Upper lobe of right lung (tissue), 1 donor: Measurements from ENCODE around the gene AGPAT3. TPM values are rescaled to one million over a fixed set of nuclear protein-coding genes. Genes with fewer than 3 reads are reported as not detected.

Experiments
- ATAC-seq: fragments of 200-7000 bp; cut with Tn5 transposase; one replicate; pipeline ENCODE4 v1.9.1; 2020; ENCODE audit warnings: mild to moderate bottlenecking, moderate library complexity
- DNase-seq: peaks from one replicate; pipeline ENCODE4 v3.0.0-alpha.2; 2020
- H3K27ac ChIP-seq: fragments of 200-600 bp; one replicate; pipeline ENCODE4 v1.8.0; 2022
- H3K27me3 ChIP-seq: fragments of 200-600 bp; one replicate; pipeline ENCODE4 v1.8.0; 2022; ENCODE audit warnings: mild to moderate bottlenecking
- H3K36me3 ChIP-seq: fragments of 200-600 bp; one replicate; pipeline ENCODE4 v1.8.0; 2022
- H3K4me1 ChIP-seq: fragments of 200-600 bp; one replicate; pipeline ENCODE4 v1.8.0; 2022
- H3K4me3 ChIP-seq: fragments of 200-600 bp; one replicate; pipeline ENCODE4 v1.8.0; 2022; ENCODE audit warnings: mild to moderate bottlenecking
- H3K9me3 ChIP-seq: fragments of 200-600 bp; one replicate; pipeline ENCODE4 v1.8.0; 2022
- CTCF ChIP-seq: fragments of 200-600 bp; IDR thresholded peaks from one replicate; pipeline ENCODE4 v1.8.0; 2022; ENCODE audit warnings: antibody characterized with exemption
- intact Hi-C: fragments of 100-400 bp; cut with DNase I; formaldehyde crosslinking; loops from one replicate; pipeline ENCODE4 v1.11.0; 2022
- total RNA-seq: library from RNA; stranded (reverse); fragmentation: NEBNext Ultra II Directional; extraction: Animal tissue kit (Norgen Biotek cat#: 25700); gene quantifications from one replicate; pipeline ENCODE4 v1.2.1, GENCODE V29; 2021
- donor health status: DM: no; HTN: yes; CAD: no; lungs with severe emphysema.

The AGPAT3 gene
- total RNA-seq, 1 donor from 2014 or later: 86.0 TPM

GRCh38 chr21:43872531-43873197 lies 7.6 kb downstream of the AGPAT3 start:
- peak; percentile 77 for ATAC-seq
- intact Hi-C loops: no loop called here
- H3K9me3 ChIP-seq: no peaks in the 10 kb centered on the region
- DNase-seq: no peak
- peaks cover 4% of the 10 kb centered on the region for H3K36me3 ChIP-seq
- peaks cover under 1% of the 10 kb centered on the region for H3K4me1 ChIP-seq
- no peaks in the 10 kb centered on the region for H3K27me3 ChIP-seq
- TF ChIP-seq CTCF: no peak
- no peak overlapping the region for H3K27ac ChIP-seq
- H3K4me3 ChIP-seq: no peak overlapping the region

GRCh38 chr21:43873673-43874072 lies 8.7 kb downstream of the AGPAT3 start:
- intact Hi-C loops: no loop called here

GRCh38 chr21:43874085-43874805 lies 9.2 kb downstream of the AGPAT3 start:
- ATAC-seq (no peak), DNase-seq (peak; percentile 53)
- no peak overlapping the region for H3K4me3 ChIP-seq
- no peaks in the 10 kb centered on the region for H3K9me3 ChIP-seq
- peaks cover 9% of the 10 kb centered on the region for H3K36me3 ChIP-seq
- no peak for TF ChIP-seq CTCF
- H3K27ac ChIP-seq: no peak overlapping the region
- intact Hi-C loops: no loop called here
- H3K27me3 ChIP-seq: no peaks in the 10 kb centered on the region
- H3K4me1 ChIP-seq: no peaks in the 10 kb centered on the region

More at GRCh38 chr21:43873673-43874072, 8.7 kb downstream of the AGPAT3 start:
- no peak for DNase-seq
- Histone ChIP-seq H3K9me3 (no peaks in the 10 kb centered on the region), H3K4me3 (no peak overlapping the region), H3K36me3 (peaks cover 9% of the 10 kb centered on the region), H3K27ac (no peak overlapping the region), H3K27me3 (no peaks in the 10 kb centered on the region), H3K4me1 (no peaks in the 10 kb centered on the region)
- ATAC-seq: no peak
- TF ChIP-seq CTCF: no peak

GRCh38 chr21:43876605-43877004 lies 11.6 kb downstream of the AGPAT3 start:
- no peak for DNase-seq
- TF ChIP-seq CTCF: no peak
- Histone ChIP-seq H3K27me3 (no peaks in the 10 kb centered on the region), H3K4me1 (peaks cover 5% of the 10 kb centered on the region), H3K4me3 (no peak overlapping the region), H3K27ac (no peak overlapping the region), H3K9me3 (no peaks in the 10 kb centered on the region), H3K36me3 (peaks cover 5% of the 10 kb centered on the region)
- intact Hi-C loops: no loop called here
- no peak for ATAC-seq

GRCh38 chr21:43877936-43878575 lies 13.0 kb downstream of the AGPAT3 start:
- no peak for TF ChIP-seq CTCF
- peaks cover 5% of the 10 kb centered on the region for H3K36me3 ChIP-seq
- H3K9me3 ChIP-seq: no peaks in the 10 kb centered on the region
- no peak for ATAC-seq
- H3K27ac ChIP-seq: no peak overlapping the region
- H3K4me1 ChIP-seq: peaks cover 5% of the 10 kb centered on the region
- intact Hi-C loops: no loop called here
- no peak overlapping the region for H3K4me3 ChIP-seq
- H3K27me3 ChIP-seq: no peaks in the 10 kb centered on the region
- DNase-seq: peak; percentile 56
